B cell (primary cell): Measurements from ENCODE around the gene SLIT3. TPM values are rescaled to one million over a fixed set of nuclear protein-coding genes. Genes with fewer than 3 reads are reported as not detected.

Source experiments
- ATAC-seq: fragments of 200-7000 bp; cut with Tn5 transposase; one replicate; pipeline ENCODE4 v1.10.0; 2021; ENCODE audit warnings: low read depth, mild to moderate bottlenecking, moderate number of reproducible peaks, moderate library complexity
- CTCF ChIA-PET: fragments of 350-600 bp; sonication (Branson Sonifier 250); formaldehyde crosslinking; loops from one replicate; lab custom pipeline; 2021; ENCODE audit warnings: antibody characterized with exemption, inconsistent platforms; lab: Charles Lee
- POLR2A ChIA-PET: fragments of 350-600 bp; sonication (Branson Sonifier 250); formaldehyde crosslinking; loops from one replicate; lab custom pipeline; 2021; ENCODE audit warnings: antibody characterized with exemption; lab: Charles Lee
- DNase-seq: peaks from one replicate; pipeline ENCODE4 v3.0.0; 2013
- H2AFZ ChIP-seq: 2 replicates; pipeline ENCODE4 v1.6.1; 2012; ENCODE audit warnings: mild to moderate bottlenecking, low read depth, low read length; ENCODE audit not compliant: insufficient read depth, poor library complexity, severe bottlenecking
- H3K27ac ChIP-seq, 2 donors: 1 replicate in 1 of 2; 2 replicates in 1 of 2; pipeline ENCODE4 v1.5.1; 2012 to 2013; ENCODE audit warnings: low read length in 2 of 2, mild to moderate bottlenecking in 2 of 2, moderate library complexity in 1 of 2
- H3K27me3 ChIP-seq, 4 experiments: fragments of 200-600 bp in 1 of 4; sonication (generic) in 1 of 4; replicated peaks in 1 of 4; 1 replicate in 2 of 4; 2 replicates in 2 of 4; pipeline versions ENCODE4 v1.6.1 to v1.7.0; 2013 to 2016; ENCODE audit warnings: low read length in 3 of 4, mild to moderate bottlenecking in 2 of 4, mixed read lengths in 1 of 4, moderate library complexity in 1 of 4; ENCODE audit not compliant: insufficient read depth in 4 of 4, control insufficient read depth in 3 of 4; ENCODE audit errors: control extremely low read depth in 1 of 4
- H3K36me3 ChIP-seq, 2 experiments: replicated peaks in 1 of 2; 1 replicate in 1 of 2; 2 replicates in 1 of 2; pipeline versions ENCODE4 v1.6.1 to v1.7.1; 2013; ENCODE audit warnings: low read length in 1 of 2; ENCODE audit not compliant: insufficient read depth in 2 of 2, control insufficient read depth in 1 of 2; ENCODE audit errors: control extremely low read depth in 1 of 2, extremely low read depth in 1 of 2
- H3K4me1 ChIP-seq, 2 donors: fragments of 200-600 bp in 1 of 2; sonication (generic) in 1 of 2; 1 replicate in 1 of 2; 2 replicates in 1 of 2; pipeline versions ENCODE4 v1.5.1 to v1.6.1; 2013 to 2017; ENCODE audit warnings: low read length in 2 of 2; ENCODE audit not compliant: control insufficient read depth in 2 of 2, insufficient read depth in 2 of 2
- H3K4me2 ChIP-seq: replicated peaks from 2 replicates; pipeline ENCODE3; 2012; ENCODE audit warnings: mild to moderate bottlenecking, low read depth, low read length; ENCODE audit not compliant: poor library complexity, severe bottlenecking
- H3K4me3 ChIP-seq, 5 experiments: fragments of 200-600 bp in 1 of 5; sonication (generic) in 1 of 5; 1 replicate in 3 of 5; 2 replicates in 2 of 5; pipeline versions ENCODE4 v1.5.1 to v1.7.0; 2011 to 2016; ENCODE audit warnings: low read length in 4 of 5, mild to moderate bottlenecking in 4 of 5, low read depth in 2 of 5, control low read depth in 1 of 5, moderate library complexity in 1 of 5; ENCODE audit not compliant: insufficient read depth in 1 of 5; ENCODE audit errors: control extremely low read depth in 1 of 5, extremely low read depth in 1 of 5
- H3K79me2 ChIP-seq: fragments of 200-600 bp; sonication (generic); one replicate; pipeline ENCODE4 v1.6.0; 2016; ENCODE audit warnings: low read length; ENCODE audit not compliant: control insufficient read depth, insufficient read depth
- H3K9ac ChIP-seq: fragments of 200-600 bp; sonication (generic); 2 replicates; pipeline ENCODE4 v1.6.1; 2017; ENCODE audit warnings: mild to moderate bottlenecking, low read length, moderate library complexity
- H3K9me3 ChIP-seq, 3 donors: one replicate each; pipeline versions ENCODE4 v1.6.1 to v1.7.1; 2013; ENCODE audit warnings: low read length in 2 of 3; ENCODE audit not compliant: control insufficient read depth in 2 of 3, insufficient read depth in 1 of 3; ENCODE audit errors: control extremely low read depth in 1 of 3
- H4K20me1 ChIP-seq: 2 replicates; pipeline ENCODE4 v1.6.0; 2012; ENCODE audit warnings: mild to moderate bottlenecking, low read length; ENCODE audit not compliant: insufficient read depth, control insufficient read depth, poor library complexity, severe bottlenecking
- H3K27ac Mint-ChIP-seq: one replicate; pipeline ENCODE4 v1.8.0; 2021; ENCODE audit warnings: mixed read lengths
- H3K27me3 Mint-ChIP-seq: one replicate; pipeline ENCODE4 v1.8.0; 2021; ENCODE audit warnings: mixed read lengths
- H3K4me1 Mint-ChIP-seq: one replicate; pipeline ENCODE4 v1.8.0; 2021; ENCODE audit warnings: mixed read lengths
- H3K4me3 Mint-ChIP-seq: one replicate; pipeline ENCODE4 v1.8.0; 2021; ENCODE audit warnings: mixed read lengths
- H3K9me3 Mint-ChIP-seq: one replicate; pipeline ENCODE4 v1.8.0; 2022; ENCODE audit warnings: mixed read lengths; ENCODE audit not compliant: insufficient read depth
- CTCF ChIP-seq: fragments of 200-600 bp; IDR thresholded peaks from one replicate; pipeline ENCODE4 v1.8.0; 2022; ENCODE audit warnings: antibody characterized with exemption, mild to moderate bottlenecking
- EZH2 ChIP-seq: IDR thresholded peaks from 2 replicates; pipeline ENCODE4 v1.6.1; 2012; ENCODE audit warnings: borderline replicate concordance, low read depth, mild to moderate bottlenecking, moderate library complexity, low read length; ENCODE audit not compliant: insufficient read depth, poor library complexity, severe bottlenecking
- WGBS: methylation state at CpG from one replicate; pipeline ENCODE4 v1.1.5; 2013; ENCODE audit warnings: missing lambda C conversion rate; ENCODE audit not compliant: insufficient coverage; 5-methylcytosine and 5-hydroxymethylcytosine counted together
- intact Hi-C: fragments of 100-400 bp; cut with micrococcal nuclease; formaldehyde crosslinking; loops from one replicate; pipeline ENCODE4 v1.10.0; 2022
- polyA plus RNA-seq: library from polyadenylated mRNA; depleted of rRNA; stranded (reverse); fragments of >200 nt; gene quantifications from 2 replicates; pipeline ENCODE4 v1.2.3, GENCODE V29; 2012
- total RNA-seq, 2 donors: library from RNA; stranded (reverse); fragments of 120-200 nt in 1 of 2; gene quantifications; 1 replicate in 1 of 2; 2 replicates in 1 of 2; pipeline versions ENCODE4 v1.2.3 to v1.2.4, GENCODE V29; 2013 to 2022

Gene SLIT3
- total and polyA plus RNA-seq, 2 donors (not counting 1 experiment from before 2014, with no cell fraction given) = not detected

GRCh38 chr5:168939887-168940544 lies 360.9 kb downstream of the SLIT3 start:
- Mint-ChIP-seq H3K4me1 (no peaks in the 10 kb centered on the region), H3K9me3 (no peaks in the 10 kb centered on the region), H3K27me3 (no peaks in the 10 kb centered on the region), H3K27ac (no peak overlapping the region), H3K4me3 (no peak overlapping the region)
- Histone ChIP-seq H3K4me2 (no peak overlapping the region), H3K79me2 (no peaks in the 10 kb centered on the region), H2AFZ (no peak overlapping the region), H3K27me3 (no peaks in the 10 kb centered on the region), H3K4me1 (no peaks in the 10 kb centered on the region), H3K36me3 (no peaks in the 10 kb centered on the region), H3K27ac (no peak overlapping the region), H4K20me1 (no peaks in the 10 kb centered on the region), H3K4me3 (no peak overlapping the region), H3K9ac (no peak overlapping the region), H3K9me3 (peaks cover 0 to 2% (median 0%) of the 10 kb centered on the region in 3 donors)
- intact Hi-C loops = no loop called here
- WGBS = 92% methylated on average over 3 of the region's 5 CpGs
- DNase-seq (no peak), ATAC-seq (no peak)
- CTCF ChIA-PET = no interaction called here
- no peak for TF ChIP-seq CTCF
- no peak for TF ChIP-seq EZH2
- POLR2A ChIA-PET = no interaction called here

- Mint-ChIP-seq H3K27ac (no peak overlapping the region), H3K4me1 (no peaks in the 10 kb centered on the region), H3K4me3 (no peak overlapping the region), H3K9me3 (no peaks in the 10 kb centered on the region), H3K27me3 (no peaks in the 10 kb centered on the region)
- Histone ChIP-seq H3K4me1 (no peaks in the 10 kb centered on the region), H3K27me3 (no peaks in the 10 kb centered on the region), H3K9ac (no peak overlapping the region), H4K20me1 (no peaks in the 10 kb centered on the region), H3K79me2 (no peaks in the 10 kb centered on the region), H3K9me3 (peaks cover 0 to 2% (median 0%) of the 10 kb centered on the region in 3 donors), H2AFZ (no peak overlapping the region), H3K4me3 (no peak overlapping the region), H3K36me3 (no peaks in the 10 kb centered on the region), H3K27ac (no peak overlapping the region), H3K4me2 (no peak overlapping the region)
- 98% methylated on average over 9 of the region's 9 CpGs for WGBS
- DNase-seq (no peak), ATAC-seq (no peak)
- ChIA-PET POLR2A (no interaction called here), CTCF (no interaction called here)
- TF ChIP-seq CTCF (no peak), EZH2 (no peak)
- intact Hi-C loops = no loop called here
Measured at GRCh38 chr5:168939156-168939800, 361.7 kb downstream of the SLIT3 start.
